ENCODE results near the gene LAGE3.

LAGE3 gene

DNA sequence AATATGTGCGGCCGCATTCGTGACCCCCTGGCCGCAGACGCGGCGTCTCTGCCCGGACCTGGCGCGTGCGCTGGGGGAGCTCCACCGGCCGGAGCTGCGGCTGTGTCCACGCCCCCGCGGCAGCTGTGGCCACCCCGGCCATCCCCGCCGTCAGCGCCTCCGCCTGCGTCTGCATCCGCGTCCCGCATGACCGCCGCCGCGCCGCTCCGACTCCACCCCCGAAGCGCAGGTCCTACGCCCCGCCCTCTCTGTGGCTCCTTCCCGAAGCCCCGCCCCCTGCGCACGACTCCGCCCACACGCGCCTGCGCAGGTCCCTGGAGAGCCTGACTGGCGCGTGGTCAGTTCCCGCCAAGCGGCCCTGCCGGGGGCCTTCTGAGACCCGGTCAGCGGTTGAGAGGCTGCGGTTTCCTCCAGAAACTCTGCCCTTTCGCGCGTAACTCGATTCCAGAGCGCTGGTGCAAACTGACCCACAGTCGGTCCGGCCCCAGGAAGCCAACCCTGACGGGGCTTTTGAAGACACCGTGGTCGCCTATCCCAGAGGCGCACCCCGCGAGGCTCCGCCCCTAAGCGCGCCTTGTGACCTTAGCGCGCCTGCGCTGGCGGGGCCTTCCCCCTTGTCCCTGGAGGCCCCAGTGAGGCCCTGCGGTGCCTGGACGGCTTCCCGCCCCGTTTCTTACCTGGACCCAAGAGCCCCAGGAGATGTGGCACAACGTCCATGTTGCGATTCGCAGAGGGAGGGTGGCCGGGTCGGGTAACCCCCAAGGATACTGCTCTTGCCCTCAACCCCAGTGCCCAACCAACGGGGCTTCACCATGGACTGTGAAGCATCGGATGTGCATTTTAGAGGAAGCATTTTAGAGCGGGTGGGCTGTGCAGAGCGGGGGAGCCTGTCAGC is at the start of gene LAGE3 (continued):
- TF ChIP-seq KLF8 (tag by site-specific recombination; IDR thresholded peaks at IDR 0.05) (peak; percentile 84; the same call in 1 of the 2 replicates), SP7 (tag by site-specific recombination; IDR thresholded peaks at IDR 0.05) (peak; percentile 71), ZNF768 (tag by site-specific recombination; IDR thresholded peaks at IDR 0.05) (no peak), ZNF473 (tag by site-specific recombination; IDR thresholded peaks at IDR 0.05) (no peak), ZNF132 (tag by site-specific recombination; IDR thresholded peaks at IDR 0.05; ENCODE audit: borderline replicate concordance) (no peak), ZNF26 (tag by site-specific recombination; IDR thresholded peaks at IDR 0.05) (no peak), ZNF670 (tag by site-specific recombination; IDR thresholded peaks at IDR 0.05; ENCODE audit: low read depth) (no peak), ZBTB8A (tag by site-specific recombination; IDR thresholded peaks at IDR 0.05) (peak; percentile 58), ZNF10 (tag by site-specific recombination; IDR thresholded peaks at IDR 0.05) (no peak), MZF1 (tag by site-specific recombination; IDR thresholded peaks at IDR 0.05; ENCODE audit: borderline replicate concordance) (no peak), ZNF596 (tag by site-specific recombination; IDR thresholded peaks at IDR 0.05) (0 out of 2 replicates have a peak, but pooled peaks have one; percentile 38), ZNF362 (tag by site-specific recombination; IDR thresholded peaks at IDR 0.05) (no peak), ZIC2 (tag by site-specific recombination; IDR thresholded peaks at IDR 0.05) (peak; percentile 95), KLF10 (tag by site-specific recombination; IDR thresholded peaks at IDR 0.05) (peak; percentile 79; the same call in 1 of the 2 replicates), ZNF549 (tag by site-specific recombination; IDR thresholded peaks at IDR 0.05) (no peak), ZBTB6 (tag by site-specific recombination; IDR thresholded peaks at IDR 0.05) (no peak), ZNF501 (tag by site-specific recombination; IDR thresholded peaks at IDR 0.05) (peak; percentile 89), ZBTB7A (tag by site-specific recombination; IDR thresholded peaks at IDR 0.05; ENCODE audit: low read depth) (no peak; the same call in 1 of the 2 replicates), ZNF211 (tag by site-specific recombination; IDR thresholded peaks at IDR 0.05; ENCODE audit: low read depth) (no peak), ZNF621 (tag by site-specific recombination; IDR thresholded peaks at IDR 0.05) (no peak), ZNF202 (tag by site-specific recombination; IDR thresholded peaks at IDR 0.05; ENCODE audit: borderline replicate concordance) (no peak), KLF1 (tag by site-specific recombination; IDR thresholded peaks at IDR 0.05) (no peak), ZNF660 (tag by site-specific recombination; IDR thresholded peaks at IDR 0.05) (0 out of 2 replicates have a peak, but pooled peaks have one; percentile 38), ZNF610 (tag by site-specific recombination; IDR thresholded peaks at IDR 0.05; ENCODE audit: borderline replicate concordance) (peak; percentile 51; the same call in 1 of the 2 replicates), ZBTB17 (tag by site-specific recombination; IDR thresholded peaks at IDR 0.05) (peak; percentile 11), HIC1 (tag by site-specific recombination; IDR thresholded peaks at IDR 0.05) (0 out of 2 replicates have a peak, but pooled peaks have one; percentile 25), ZNF423 (tag by site-specific recombination; IDR thresholded peaks at IDR 0.05) (peak; percentile 94), FEZF1 (tag by site-specific recombination; IDR thresholded peaks at IDR 0.05) (peak; percentile 35), ZSCAN4 (tag by site-specific recombination; IDR thresholded peaks at IDR 0.05) (no peak)
- TF ChIP-seq, protein P1, sequence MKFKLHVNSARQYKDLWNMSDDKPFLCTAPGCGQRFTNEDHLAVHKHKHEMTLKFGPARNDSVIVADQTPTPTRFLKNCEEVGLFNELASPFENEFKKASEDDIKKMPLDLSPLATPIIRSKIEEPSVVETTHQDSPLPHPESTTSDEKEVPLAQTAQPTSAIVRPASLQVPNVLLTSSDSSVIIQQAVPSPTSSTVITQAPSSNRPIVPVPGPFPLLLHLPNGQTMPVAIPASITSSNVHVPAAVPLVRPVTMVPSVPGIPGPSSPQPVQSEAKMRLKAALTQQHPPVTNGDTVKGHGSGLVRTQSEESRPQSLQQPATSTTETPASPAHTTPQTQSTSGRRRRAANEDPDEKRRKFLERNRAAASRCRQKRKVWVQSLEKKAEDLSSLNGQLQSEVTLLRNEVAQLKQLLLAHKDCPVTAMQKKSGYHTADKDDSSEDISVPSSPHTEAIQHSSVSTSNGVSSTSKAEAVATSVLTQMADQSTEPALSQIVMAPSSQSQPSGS (tag by site-specific recombination; IDR thresholded peaks at IDR 0.05; ENCODE audit: low read depth): no peak

All from HEK293 (cell line).